Stomach (tissue), 4 donors: ENCODE data around the gene PLRG1.

Source experiments
- POLR2A ChIP-seq, 4 donors: fragments of 450-650 bp; IDR thresholded peaks; one replicate each; pipeline ENCODE4 v1.6.1; 2016; ENCODE audit warnings: antibody characterized with exemption in 4 of 4, control low read depth in 2 of 4, mild to moderate bottlenecking in 1 of 4, moderate library complexity in 1 of 4
- POLR2AphosphoS5 ChIP-seq, 3 donors: sonication (generic); formaldehyde crosslinking; IDR thresholded peaks; one replicate each; pipeline ENCODE4 v1.6.1; 2016; ENCODE audit warnings: antibody characterized with exemption in 3 of 3
- TF ChIP-seq, protein P1 (sequence below), 7 experiments: fragments of 450-650 bp in 4 of 7; fragments of 200-600 bp in 3 of 7; sonication (generic) in 3 of 7; IDR thresholded peaks; one replicate each; pipeline ENCODE4 v1.5.1; 2016 to 2019; ENCODE audit warnings: antibody characterized with exemption in 7 of 7, control low read depth in 2 of 7, mild to moderate bottlenecking in 1 of 7

GRCh38 chr4:154487145-154487544 is 63.1 kb downstream of the PLRG1 start:
- TF ChIP-seq POLR2AphosphoS5 (IDR thresholded peaks at IDR 0.05) (no peak), POLR2A (IDR thresholded peaks at IDR 0.05) (no peak)
- TF ChIP-seq, protein P1, sequence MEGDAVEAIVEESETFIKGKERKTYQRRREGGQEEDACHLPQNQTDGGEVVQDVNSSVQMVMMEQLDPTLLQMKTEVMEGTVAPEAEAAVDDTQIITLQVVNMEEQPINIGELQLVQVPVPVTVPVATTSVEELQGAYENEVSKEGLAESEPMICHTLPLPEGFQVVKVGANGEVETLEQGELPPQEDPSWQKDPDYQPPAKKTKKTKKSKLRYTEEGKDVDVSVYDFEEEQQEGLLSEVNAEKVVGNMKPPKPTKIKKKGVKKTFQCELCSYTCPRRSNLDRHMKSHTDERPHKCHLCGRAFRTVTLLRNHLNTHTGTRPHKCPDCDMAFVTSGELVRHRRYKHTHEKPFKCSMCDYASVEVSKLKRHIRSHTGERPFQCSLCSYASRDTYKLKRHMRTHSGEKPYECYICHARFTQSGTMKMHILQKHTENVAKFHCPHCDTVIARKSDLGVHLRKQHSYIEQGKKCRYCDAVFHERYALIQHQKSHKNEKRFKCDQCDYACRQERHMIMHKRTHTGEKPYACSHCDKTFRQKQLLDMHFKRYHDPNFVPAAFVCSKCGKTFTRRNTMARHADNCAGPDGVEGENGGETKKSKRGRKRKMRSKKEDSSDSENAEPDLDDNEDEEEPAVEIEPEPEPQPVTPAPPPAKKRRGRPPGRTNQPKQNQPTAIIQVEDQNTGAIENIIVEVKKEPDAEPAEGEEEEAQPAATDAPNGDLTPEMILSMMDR (IDR thresholded peaks at IDR 0.05), result no peak
